ENCODE measurements around the gene SLCO4C1.

- no peak for TF ChIP-seq EZH2 (optimal IDR thresholded peaks at IDR 0.05; ENCODE audit: low read depth, low read length)
- no peak for TF ChIP-seq CTCF (IDR thresholded peaks at IDR 0.05; ENCODE audit: low read length)
- TF ChIP-seq EZH2phosphoT487 (IDR thresholded peaks at IDR 0.05; ENCODE audit: low read length), result no peak
Observed at GRCh38 chr5:102289251-102289899, 6.7 kb downstream of the SLCO4C1 start.
